Muscle of leg (tissue), 11 donors: ENCODE measurements around the gene GPBAR1. TPM values are rescaled to one million over a fixed set of nuclear protein-coding genes. Genes with fewer than 3 reads are reported as not detected.

Experiments
- DNase-seq: peaks from one replicate; pipeline ENCODE4 v3.0.0; 2013
- H3K27ac ChIP-seq: one replicate; pipeline ENCODE4 v1.5.1; 2013; ENCODE audit warnings: mild to moderate bottlenecking, low read length, control low read depth
- H3K27me3 ChIP-seq: one replicate; pipeline ENCODE4 v1.6.1; 2013; ENCODE audit warnings: low read length; ENCODE audit not compliant: control insufficient read depth, insufficient read depth
- H3K36me3 ChIP-seq: one replicate; pipeline ENCODE4 v1.6.1; 2013; ENCODE audit warnings: low read length; ENCODE audit not compliant: control insufficient read depth, insufficient read depth
- H3K4me1 ChIP-seq: one replicate; pipeline ENCODE4 v1.6.1; 2013; ENCODE audit warnings: low read length; ENCODE audit not compliant: control insufficient read depth, insufficient read depth
- H3K4me3 ChIP-seq: one replicate; pipeline ENCODE4 v1.5.1; 2013; ENCODE audit warnings: low read length, control low read depth
- H3K9me3 ChIP-seq: replicated peaks from 2 replicates; pipeline ENCODE4 v1.6.1; 2013; ENCODE audit warnings: low read depth, low read length; ENCODE audit not compliant: control insufficient read depth
- WGBS: methylation state at CpG from one replicate; pipeline ENCODE4 v1.1.5; 2013; ENCODE audit warnings: missing lambda C conversion rate; ENCODE audit not compliant: insufficient coverage; 5-methylcytosine and 5-hydroxymethylcytosine counted together
- polyA plus RNA-seq, 8 donors: library from polyadenylated mRNA; unstranded; fragments of 120-200 nt; gene quantifications; one replicate each; pipeline versions ENCODE4 v1.2.1 to v1.2.3, GENCODE V29; 2013; ENCODE audit warnings: inconsistent platforms in 1 of 8, low replicate concordance in 1 of 8; ENCODE audit not compliant: insufficient read length in 8 of 8, insufficient read depth in 1 of 8
- total RNA-seq: library from RNA; stranded (reverse); fragments of 120-200 nt; gene quantifications from one replicate; pipeline ENCODE4 v1.2.4, GENCODE V29; 2013

The GPBAR1 gene
- total and polyA plus RNA-seq, 9 donors, result 1.3 to 5.7 (median 2.6) TPM

DNA sequence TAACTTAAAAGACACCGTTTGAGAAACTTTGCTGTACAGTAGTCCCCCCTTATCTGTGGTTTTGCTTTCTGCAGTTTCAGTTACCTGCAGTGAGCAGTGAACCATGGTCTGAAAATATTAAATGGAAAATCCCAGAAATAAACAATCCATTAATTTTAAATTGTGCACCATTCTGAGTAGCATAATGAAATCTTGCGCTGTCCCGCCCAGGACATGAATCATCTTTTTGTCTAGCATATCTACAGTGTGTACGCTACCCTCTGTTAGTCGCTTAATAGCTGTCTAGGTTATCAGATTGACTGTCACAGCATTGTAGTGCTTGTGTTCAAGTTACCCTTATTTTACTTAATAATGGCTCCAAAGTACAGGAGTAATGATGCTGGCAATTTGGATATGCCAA lies 37.8 kb upstream of the GPBAR1 start:
- DNase-seq, result no peak
- Histone ChIP-seq H3K9me3 (no peaks in the 10 kb centered on the region), H3K27ac (no peak overlapping the region), H3K4me3 (no peak overlapping the region), H3K4me1 (peaks cover 16% of the 10 kb centered on the region), H3K36me3 (peaks cover 30% of the 10 kb centered on the region), H3K27me3 (no peaks in the 10 kb centered on the region)
- WGBS, result no CpG with 5 or more reads among the region's 5 CpGs

DNA sequence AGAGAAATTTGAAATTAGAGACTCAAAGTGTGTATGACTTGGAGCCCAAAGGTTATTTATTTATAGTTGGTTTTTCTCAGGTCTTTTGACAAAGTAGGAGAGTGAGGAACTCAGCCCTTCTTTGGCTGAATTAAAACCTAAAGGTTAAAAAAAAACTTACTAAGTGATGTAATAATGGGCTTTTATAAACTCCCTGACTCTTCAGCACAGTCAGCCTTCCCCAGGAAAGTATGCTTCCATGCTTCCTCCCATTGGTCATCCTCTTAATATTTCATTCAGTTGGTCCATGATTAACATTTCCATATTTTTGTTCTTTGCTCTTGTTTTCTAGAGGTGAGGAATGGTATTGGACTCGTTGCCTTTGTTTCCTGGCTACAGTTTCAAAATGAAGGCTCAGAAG lies 36.6 kb upstream of the GPBAR1 start:
- Histone ChIP-seq H3K27me3 (no peaks in the 10 kb centered on the region), H3K4me3 (no peak overlapping the region), H3K36me3 (peaks cover 36% of the 10 kb centered on the region), H3K9me3 (no peaks in the 10 kb centered on the region), H3K4me1 (peaks cover 11% of the 10 kb centered on the region), H3K27ac (no peak overlapping the region)
- DNase-seq, result no peak
- no CpG with 5 or more reads among the region's 1 CpG for WGBS

DNA sequence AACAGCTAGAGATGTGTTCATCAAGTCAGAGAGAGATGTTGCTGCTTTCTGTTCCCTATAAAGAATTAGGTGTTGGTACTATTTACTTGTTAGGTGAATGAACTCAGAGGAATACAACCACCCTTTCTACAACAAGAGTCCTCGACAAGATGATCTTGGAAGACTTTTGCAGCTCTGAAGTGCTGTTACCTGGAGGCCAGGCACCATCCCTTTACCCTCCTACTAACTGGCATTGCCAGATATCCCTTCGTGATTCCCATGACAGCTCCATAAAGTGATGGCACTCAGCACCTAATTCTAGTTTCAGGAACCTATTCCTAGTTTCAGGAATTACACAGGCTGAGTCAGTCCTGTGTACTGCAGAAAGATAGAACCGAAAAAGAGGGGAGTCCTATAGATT lies 33.9 kb upstream of the GPBAR1 start:
- WGBS, result 80% methylated on average over 1 of the region's 3 CpGs
- H3K4me1 ChIP-seq, result no peaks in the 10 kb centered on the region
- H3K27me3 ChIP-seq, result no peaks in the 10 kb centered on the region
- no peak overlapping the region for H3K4me3 ChIP-seq
- H3K36me3 ChIP-seq, result peaks cover 54% of the 10 kb centered on the region
- DNase-seq, result no peak
- no peak overlapping the region for H3K27ac ChIP-seq
- no peaks in the 10 kb centered on the region for H3K9me3 ChIP-seq

DNA sequence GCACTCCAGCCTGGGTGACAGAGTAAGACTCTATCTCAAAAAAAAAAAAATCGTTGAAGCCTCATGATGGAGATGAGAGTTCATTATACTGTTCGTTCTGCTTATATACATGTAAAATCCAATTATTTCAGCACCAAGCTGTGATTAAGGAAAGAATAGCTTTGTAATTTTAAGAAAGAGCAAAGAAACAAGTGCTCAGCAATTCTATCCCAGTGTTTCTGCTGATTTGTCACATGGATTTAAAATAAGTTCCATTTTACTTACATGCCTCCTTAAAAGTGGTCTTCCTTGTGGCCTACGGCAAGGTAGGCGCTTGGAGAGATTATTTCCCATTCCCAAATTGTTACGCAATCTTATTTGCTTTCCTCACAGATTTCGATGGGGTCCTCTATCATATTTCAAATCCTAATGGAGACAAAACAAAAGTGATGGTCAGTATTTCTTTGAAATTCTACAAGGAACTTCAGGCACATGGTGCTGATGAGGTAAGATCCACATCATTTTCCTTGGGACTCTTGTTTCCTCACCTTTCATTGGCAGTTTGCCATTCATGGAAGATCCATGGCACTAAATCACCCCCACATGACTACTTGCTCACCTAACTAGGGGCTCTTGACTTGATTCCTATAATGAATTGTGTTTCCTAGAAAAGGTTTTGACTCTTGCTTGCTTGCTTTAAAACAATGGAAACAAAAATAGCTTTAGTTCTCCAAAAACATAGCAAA lies 32.3 kb upstream of the GPBAR1 start:
- DNase-seq, result no peak
- H3K4me3 ChIP-seq, result no peak overlapping the region
- no peaks in the 10 kb centered on the region for H3K4me1 ChIP-seq
- peak overlapping the region; percentile 77 for H3K27ac ChIP-seq
- H3K27me3 ChIP-seq, result no peaks in the 10 kb centered on the region
- 83% methylated on average over 2 of the region's 6 CpGs for WGBS
- peaks cover 66% of the 10 kb centered on the region for H3K36me3 ChIP-seq
- no peaks in the 10 kb centered on the region for H3K9me3 ChIP-seq

DNA sequence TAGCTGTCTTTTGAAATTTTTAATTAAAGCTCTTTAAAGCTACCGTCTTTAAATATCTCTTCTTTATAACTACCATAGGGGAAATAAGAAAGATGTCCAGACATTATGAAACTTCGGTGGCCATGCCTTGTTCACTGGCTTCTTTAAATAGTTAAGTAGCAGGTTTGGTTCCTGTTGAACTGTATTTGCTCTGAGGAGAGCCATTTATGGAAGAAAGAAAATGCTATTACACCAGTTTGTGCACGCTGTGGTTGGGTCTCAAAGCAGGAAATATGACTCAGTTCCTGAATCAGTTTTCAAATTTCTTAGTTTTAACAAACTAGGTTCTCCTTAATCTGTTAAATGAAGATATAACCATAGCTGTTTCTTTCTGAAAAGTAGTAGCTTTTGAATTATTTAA lies 31.6 kb upstream of the GPBAR1 start:
- Histone ChIP-seq H3K4me3 (no peak overlapping the region), H3K36me3 (peaks cover 65% of the 10 kb centered on the region), H3K4me1 (no peaks in the 10 kb centered on the region), H3K9me3 (no peaks in the 10 kb centered on the region), H3K27ac (peak overlapping the region; percentile 77), H3K27me3 (no peaks in the 10 kb centered on the region)
- WGBS, result no CpG with 5 or more reads among the region's 3 CpGs
- peak; percentile 66 for DNase-seq

DNA sequence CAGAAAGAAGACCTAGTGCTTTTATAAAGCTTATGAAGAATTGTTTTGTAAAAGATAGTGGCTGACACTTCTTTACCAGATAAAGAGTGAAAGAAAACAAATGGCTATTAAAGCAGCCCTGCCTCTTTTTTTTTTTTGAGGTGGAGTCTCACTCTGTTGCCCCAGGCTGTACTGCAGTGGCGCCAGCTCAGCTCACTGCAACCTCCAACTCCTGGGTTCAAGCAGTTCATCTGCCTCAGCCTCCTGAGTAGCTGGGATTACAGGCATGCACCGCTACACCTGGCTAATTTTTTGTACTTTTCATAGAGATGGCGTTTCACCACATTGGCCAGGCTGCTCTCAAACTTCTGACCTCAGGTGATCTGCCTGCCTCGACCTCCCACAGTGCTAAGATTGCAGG lies 31.0 kb upstream of the GPBAR1 start:
- 94% methylated on average over 4 of the region's 4 CpGs for WGBS
- H3K27me3 ChIP-seq, result no peaks in the 10 kb centered on the region
- H3K36me3 ChIP-seq, result peaks cover 63% of the 10 kb centered on the region
- no peak for DNase-seq
- H3K4me3 ChIP-seq, result no peak overlapping the region
- peak overlapping the region; percentile 43 for H3K27ac ChIP-seq
- no peaks in the 10 kb centered on the region for H3K4me1 ChIP-seq
- no peaks in the 10 kb centered on the region for H3K9me3 ChIP-seq

DNA sequence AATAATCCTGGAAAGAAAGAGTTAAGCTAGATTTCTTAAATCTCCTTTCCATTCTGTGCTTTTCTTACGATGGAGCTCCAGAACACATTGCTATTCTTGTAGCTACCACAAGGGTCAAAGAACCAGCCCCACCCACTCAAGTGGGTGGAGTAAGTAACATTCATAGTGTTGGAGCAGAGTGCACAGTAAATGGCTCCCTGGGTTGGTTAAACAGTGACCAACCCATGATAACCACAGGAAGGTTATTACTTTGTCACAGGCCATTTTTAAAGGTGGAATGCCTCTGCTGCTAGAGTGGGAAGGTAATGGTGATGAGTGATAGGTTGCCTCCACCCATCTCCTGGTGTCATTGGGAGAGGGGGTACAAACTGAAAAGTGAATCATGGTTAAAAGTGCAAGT lies 29.9 kb upstream of the GPBAR1 start:
- Histone ChIP-seq H3K4me3 (no peak overlapping the region), H3K36me3 (peaks cover 64% of the 10 kb centered on the region), H3K9me3 (no peaks in the 10 kb centered on the region), H3K27me3 (no peaks in the 10 kb centered on the region), H3K27ac (no peak overlapping the region), H3K4me1 (no peaks in the 10 kb centered on the region)
- WGBS, result no CpG with 5 or more reads among the region's 1 CpG
- DNase-seq, result no peak

DNA sequence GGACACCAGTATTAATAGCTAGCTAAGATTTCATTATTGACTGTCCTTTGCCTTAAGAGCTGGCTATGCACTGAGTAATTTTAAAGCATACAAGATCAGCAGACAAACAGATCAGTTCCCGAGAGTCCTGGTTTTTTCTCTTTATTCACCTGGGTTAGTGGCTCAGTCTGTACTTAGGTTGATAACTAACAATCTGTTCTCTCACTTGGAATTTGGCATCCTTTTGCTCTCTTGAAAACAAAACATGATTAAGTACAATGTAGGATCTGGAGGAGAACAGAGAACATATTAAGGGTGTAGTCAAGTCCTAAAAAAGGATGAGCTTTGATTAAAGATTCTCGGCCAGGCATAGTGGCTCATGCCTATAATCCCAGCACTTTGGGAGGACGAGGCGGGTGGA lies 27.3 kb upstream of the GPBAR1 start:
- Histone ChIP-seq H3K4me1 (no peaks in the 10 kb centered on the region), H3K36me3 (peaks cover 74% of the 10 kb centered on the region), H3K9me3 (no peaks in the 10 kb centered on the region), H3K27me3 (no peaks in the 10 kb centered on the region), H3K4me3 (no peak overlapping the region), H3K27ac (no peak overlapping the region)
- no CpG with 5 or more reads among the region's 4 CpGs for WGBS
- DNase-seq, result no peak

DNA sequence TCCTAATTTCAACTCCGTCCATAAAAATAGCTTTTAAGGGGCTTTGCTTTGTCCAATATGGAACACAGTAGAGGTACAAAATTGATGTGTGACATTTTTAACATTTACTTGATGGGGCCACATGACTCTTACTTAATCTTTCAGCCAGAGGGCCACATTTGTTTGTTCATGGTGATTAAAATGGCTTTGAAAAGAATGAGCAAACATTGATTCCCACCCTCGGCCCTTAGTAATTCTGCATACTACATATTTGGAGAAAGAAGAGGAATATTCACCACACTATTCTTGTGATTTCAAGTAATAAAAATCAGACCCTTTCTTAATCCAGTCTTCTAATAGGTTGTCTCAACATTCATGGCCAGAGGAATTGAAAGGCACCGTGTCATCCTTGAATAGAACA lies 26.3 kb upstream of the GPBAR1 start:
- DNase-seq, result no peak
- no peaks in the 10 kb centered on the region for H3K9me3 ChIP-seq
- no peak overlapping the region for H3K4me3 ChIP-seq
- no peak overlapping the region for H3K27ac ChIP-seq
- H3K36me3 ChIP-seq, result peaks cover 79% of the 10 kb centered on the region
- no CpG with 5 or more reads among the region's 3 CpGs for WGBS
- H3K4me1 ChIP-seq, result no peaks in the 10 kb centered on the region
- H3K27me3 ChIP-seq, result no peaks in the 10 kb centered on the region

DNA sequence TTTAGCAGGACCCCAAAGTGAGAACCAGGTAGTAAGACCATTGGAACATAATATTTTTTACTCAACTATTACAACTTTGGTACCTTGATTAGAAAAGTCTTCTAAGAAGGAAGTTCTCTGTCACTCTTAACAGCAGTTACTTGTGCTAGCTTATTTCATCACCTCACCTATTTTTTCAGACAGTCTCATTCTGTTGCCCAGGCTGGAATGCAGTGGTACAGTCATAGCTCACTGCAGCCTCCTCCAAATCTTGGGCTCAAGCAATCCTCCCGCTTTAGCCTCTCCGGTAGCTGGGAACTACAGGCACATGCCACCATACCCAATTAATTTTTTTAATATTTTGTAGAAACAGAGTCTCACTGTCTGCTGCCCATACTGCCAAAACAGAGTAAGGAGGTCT lies 25.8 kb upstream of the GPBAR1 start:
- Histone ChIP-seq H3K27ac (no peak overlapping the region), H3K36me3 (peaks cover 81% of the 10 kb centered on the region), H3K4me3 (no peak overlapping the region), H3K9me3 (no peaks in the 10 kb centered on the region), H3K4me1 (no peaks in the 10 kb centered on the region), H3K27me3 (no peaks in the 10 kb centered on the region)
- no CpG with 5 or more reads among the region's 2 CpGs for WGBS
- no peak for DNase-seq

DNA sequence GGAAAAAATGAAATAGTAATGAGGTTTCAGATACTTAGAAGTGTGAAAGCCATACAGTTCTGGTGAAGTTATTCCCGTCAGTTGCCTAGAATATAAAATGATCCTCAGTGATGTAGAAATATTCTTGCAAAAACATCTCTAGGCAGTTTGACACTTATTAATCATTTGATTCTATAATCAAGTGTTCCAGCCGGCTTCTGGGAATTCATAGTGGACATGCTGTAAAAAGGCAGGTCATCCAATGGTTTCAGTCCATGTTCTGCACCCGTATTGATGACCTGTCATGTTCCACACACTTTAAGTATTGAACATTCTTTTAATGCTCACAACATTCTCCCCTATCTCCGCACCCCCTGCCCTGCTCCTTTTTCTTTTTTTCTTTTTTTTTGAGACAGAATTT lies 24.0 kb upstream of the GPBAR1 start:
- no peak overlapping the region for H3K27ac ChIP-seq
- no CpG with 5 or more reads among the region's 4 CpGs for WGBS

More for the DNA sequence above, 24.0 kb upstream of the GPBAR1 start:
- Histone ChIP-seq H3K36me3 (peaks cover 77% of the 10 kb centered on the region), H3K27me3 (no peaks in the 10 kb centered on the region), H3K4me3 (no peak overlapping the region), H3K9me3 (no peaks in the 10 kb centered on the region), H3K4me1 (no peaks in the 10 kb centered on the region)
- DNase-seq, result no peak
